ENCODE results near the gene MEGF10. TPM values are rescaled to one million over a fixed set of nuclear protein-coding genes. Genes with fewer than 3 reads are reported as not detected.

Gene MEGF10
- total RNA-seq, 2 experiments from 2014 or later = not detected

DNA sequence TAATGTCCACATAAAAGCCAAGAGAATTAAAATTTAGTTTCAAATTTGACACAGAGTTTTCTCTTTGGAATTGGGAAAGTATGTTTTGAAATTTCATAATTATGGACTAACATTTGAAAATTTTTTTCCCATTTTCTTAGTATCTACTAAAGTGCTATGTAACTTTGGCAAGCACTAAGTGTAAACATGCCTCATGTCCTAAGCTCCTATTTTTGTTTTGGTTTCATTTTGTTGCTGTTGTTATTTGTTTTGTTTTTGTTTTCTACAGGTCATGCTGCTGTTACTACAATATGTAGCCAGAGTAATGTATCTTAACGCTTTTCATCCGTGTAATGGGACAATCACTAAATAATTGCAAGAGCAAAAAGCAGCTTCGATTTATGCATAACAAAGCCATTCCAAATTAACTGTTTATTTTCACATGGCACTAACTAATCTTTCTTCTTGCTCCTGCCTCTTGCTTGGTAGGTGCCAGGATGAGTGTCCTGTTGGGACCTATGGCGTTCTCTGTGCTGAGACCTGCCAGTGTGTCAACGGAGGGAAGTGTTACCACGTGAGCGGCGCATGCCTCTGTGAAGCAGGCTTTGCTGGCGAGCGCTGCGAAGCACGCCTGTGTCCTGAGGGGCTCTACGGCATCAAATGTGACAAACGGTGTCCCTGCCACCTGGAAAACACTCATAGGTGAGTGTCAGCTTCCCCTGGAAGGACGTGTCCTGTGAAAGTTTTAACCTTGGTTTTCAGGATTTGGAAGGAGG, 119.5 kb downstream of the MEGF10 start:
- H3K36me3 Mint-ChIP-seq (ENCODE audit: low read depth) = no peaks in the 10 kb centered on the region
- no peak for DNase-seq
- ChIA-PET POLR2A (no interaction called here), CTCF (interaction anchor here (0.8 to 1.2 kb wide), 3 partner anchors 9 to 34 kb away, joined by 3 read pairs; no protein-coding TSS in a partner anchor)
- H3K27me3 Mint-ChIP-seq (ENCODE audit: low read depth) = peaks cover 10% of the 10 kb centered on the region
- H3K4me3 Mint-ChIP-seq = no peak overlapping the region
- H3K9me3 Mint-ChIP-seq (ENCODE audit: insufficient read depth) = no peaks in the 10 kb centered on the region
- H3K27ac Mint-ChIP-seq = no peak overlapping the region
- ATAC-seq = no peak
- peaks cover 8% of the 10 kb centered on the region for H3K4me1 Mint-ChIP-seq (ENCODE audit: low read depth)

DNA sequence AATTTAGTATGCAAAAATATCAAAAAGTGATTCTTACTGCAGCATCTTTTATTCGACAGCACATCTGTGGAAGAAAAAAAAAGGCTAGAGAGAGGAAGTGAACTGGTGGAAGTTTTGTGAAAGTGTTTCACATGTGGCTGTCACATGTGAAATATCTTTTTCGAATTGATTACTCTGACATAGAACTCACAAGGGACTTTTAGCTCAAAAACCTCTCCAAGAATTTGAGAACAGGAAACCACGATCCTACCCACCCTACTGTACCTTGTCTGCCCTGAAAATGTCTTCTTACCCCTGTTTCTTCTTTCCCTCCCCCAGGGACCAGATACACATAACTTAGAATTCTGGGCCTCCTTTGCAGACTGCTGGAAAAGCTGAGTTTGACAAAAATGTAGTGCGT, 120.4 kb downstream of the MEGF10 start:
- ChIA-PET POLR2A (no interaction called here), CTCF (interaction anchor here (1.1 kb wide), 1 partner anchor 12 kb away, joined by 3 read pairs; no protein-coding TSS in a partner anchor)
- H3K27ac Mint-ChIP-seq = no peak overlapping the region

DNA sequence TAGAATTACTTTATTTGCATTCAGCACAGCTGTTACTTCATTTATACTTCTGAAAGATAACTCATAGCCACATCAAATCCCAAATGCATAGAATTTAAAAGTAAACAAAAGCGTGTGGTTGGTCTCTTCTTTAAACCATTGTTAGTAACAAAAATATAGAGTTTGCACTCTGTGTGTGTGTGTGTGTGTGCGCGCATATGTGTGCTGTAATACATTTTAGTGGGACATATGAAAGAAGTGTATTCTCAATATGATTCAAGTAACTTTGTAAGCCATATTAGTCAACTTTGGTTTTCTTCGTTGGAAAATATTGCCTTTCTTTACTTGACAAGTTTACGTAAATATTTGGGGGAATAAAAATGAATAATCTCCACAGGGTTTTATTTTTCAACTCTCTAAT, 120.8 kb downstream of the MEGF10 start:
- DNase-seq (no peak), ATAC-seq (no peak)
- no peak overlapping the region for H3K4me3 Mint-ChIP-seq
- H3K27ac Mint-ChIP-seq = no peak overlapping the region
- no peaks in the 10 kb centered on the region for H3K9me3 Mint-ChIP-seq (ENCODE audit: insufficient read depth)
- H3K27me3 Mint-ChIP-seq (ENCODE audit: low read depth) = peaks cover 7% of the 10 kb centered on the region
- peaks cover 8% of the 10 kb centered on the region for H3K4me1 Mint-ChIP-seq (ENCODE audit: low read depth)
- ChIA-PET CTCF (interaction anchor here (1.1 kb wide), 1 partner anchor 12 kb away, joined by 3 read pairs; no protein-coding TSS in a partner anchor), POLR2A (no interaction called here)
- no peaks in the 10 kb centered on the region for H3K36me3 Mint-ChIP-seq (ENCODE audit: low read depth)

More for the DNA sequence above, 120.4 kb downstream of the MEGF10 start:
- no peaks in the 10 kb centered on the region for H3K36me3 Mint-ChIP-seq (ENCODE audit: low read depth)
- H3K9me3 Mint-ChIP-seq (ENCODE audit: insufficient read depth) = no peaks in the 10 kb centered on the region
- peaks cover 8% of the 10 kb centered on the region for H3K4me1 Mint-ChIP-seq (ENCODE audit: low read depth)
- DNase-seq (no peak), ATAC-seq (no peak)
- peaks cover 10% of the 10 kb centered on the region for H3K27me3 Mint-ChIP-seq (ENCODE audit: low read depth)
- H3K4me3 Mint-ChIP-seq = no peak overlapping the region

DNA sequence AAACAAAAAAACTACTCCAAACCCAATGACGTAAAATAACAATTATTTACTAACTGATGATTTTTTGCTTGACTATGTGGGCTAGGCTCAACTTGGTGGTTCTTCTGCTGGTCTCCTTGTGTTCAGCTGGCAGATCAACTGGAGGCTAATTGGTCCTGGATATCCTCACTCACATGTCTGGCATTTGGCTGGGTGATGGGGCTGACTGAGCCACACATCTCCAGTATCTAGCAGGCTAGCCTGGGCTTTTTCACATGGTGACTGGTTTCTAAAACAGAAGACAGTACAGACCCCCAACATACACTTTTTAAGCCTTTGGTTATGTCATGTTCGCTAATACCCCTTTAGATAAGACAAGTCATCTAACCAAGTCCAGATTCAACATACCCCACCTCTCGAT, 122.1 kb downstream of the MEGF10 start:
- Mint-ChIP-seq H3K36me3 (ENCODE audit: low read depth) (no peaks in the 10 kb centered on the region), H3K4me1 (ENCODE audit: low read depth) (peaks cover 8% of the 10 kb centered on the region), H3K9me3 (ENCODE audit: insufficient read depth) (no peaks in the 10 kb centered on the region), H3K4me3 (no peak overlapping the region), H3K27ac (no peak overlapping the region), H3K27me3 (ENCODE audit: low read depth) (peaks cover 9% of the 10 kb centered on the region)
- ATAC-seq (no peak), DNase-seq (no peak)
- POLR2A ChIA-PET = no interaction called here
- CTCF ChIA-PET = no interaction called here

DNA sequence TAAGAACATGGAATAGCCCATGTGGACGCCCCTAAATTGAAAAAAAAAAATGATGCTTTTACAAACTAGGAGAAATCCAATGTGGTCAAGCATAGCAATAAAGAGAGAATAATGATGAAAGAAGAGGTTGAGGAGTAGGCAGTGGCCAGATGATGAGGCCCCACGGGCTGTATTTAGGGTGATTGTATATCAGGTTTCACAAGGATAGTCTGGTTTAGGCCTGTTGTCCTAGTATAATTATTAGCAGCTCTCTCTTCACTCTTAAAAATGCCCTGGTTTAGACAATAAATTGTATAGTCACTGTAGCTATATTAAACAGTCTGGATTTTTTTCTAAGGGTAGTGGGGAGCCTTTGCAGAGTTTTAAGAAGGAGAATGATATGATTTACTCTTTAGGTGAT, 124.4 kb downstream of the MEGF10 start:
- H3K9me3 Mint-ChIP-seq (ENCODE audit: insufficient read depth) = no peaks in the 10 kb centered on the region
- CTCF ChIA-PET = no interaction called here
- peaks cover 7% of the 10 kb centered on the region for H3K4me1 Mint-ChIP-seq (ENCODE audit: low read depth)
- no peak for DNase-seq
- POLR2A ChIA-PET = no interaction called here
- no peak overlapping the region for H3K27ac Mint-ChIP-seq
- H3K36me3 Mint-ChIP-seq (ENCODE audit: low read depth) = no peaks in the 10 kb centered on the region
- H3K27me3 Mint-ChIP-seq (ENCODE audit: low read depth) = peaks cover 5% of the 10 kb centered on the region
- no peak overlapping the region for H3K4me3 Mint-ChIP-seq
- no peak for ATAC-seq

DNA sequence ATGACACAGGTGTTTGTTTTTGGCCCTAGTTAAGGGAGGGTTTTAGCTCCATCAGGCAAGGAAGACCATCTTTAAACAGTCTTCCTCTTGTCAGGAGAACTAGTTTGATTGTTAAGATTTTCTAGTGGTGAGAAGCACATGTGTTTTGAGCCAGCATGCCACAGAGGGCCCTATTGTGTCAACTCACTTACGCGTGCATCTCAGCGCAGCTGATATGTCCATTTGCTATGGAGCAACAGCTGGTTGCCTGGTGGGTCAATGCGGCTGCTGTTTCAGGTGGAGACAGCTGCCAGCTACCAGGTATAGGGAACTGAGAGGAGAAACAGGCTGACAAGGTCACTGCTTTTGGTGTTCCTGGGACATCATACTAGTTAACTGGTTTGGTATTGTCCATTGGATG, 126.3 kb downstream of the MEGF10 start:
- no peak overlapping the region for H3K27ac Mint-ChIP-seq
- no peaks in the 10 kb centered on the region for H3K36me3 Mint-ChIP-seq (ENCODE audit: low read depth)
- H3K4me3 Mint-ChIP-seq = no peak overlapping the region
- no peaks in the 10 kb centered on the region for H3K9me3 Mint-ChIP-seq (ENCODE audit: insufficient read depth)
- CTCF ChIA-PET = no interaction called here
- POLR2A ChIA-PET = no interaction called here
- no peaks in the 10 kb centered on the region for H3K4me1 Mint-ChIP-seq (ENCODE audit: low read depth)
- ATAC-seq (no peak), DNase-seq (no peak)
- peaks cover 2% of the 10 kb centered on the region for H3K27me3 Mint-ChIP-seq (ENCODE audit: low read depth)

DNA sequence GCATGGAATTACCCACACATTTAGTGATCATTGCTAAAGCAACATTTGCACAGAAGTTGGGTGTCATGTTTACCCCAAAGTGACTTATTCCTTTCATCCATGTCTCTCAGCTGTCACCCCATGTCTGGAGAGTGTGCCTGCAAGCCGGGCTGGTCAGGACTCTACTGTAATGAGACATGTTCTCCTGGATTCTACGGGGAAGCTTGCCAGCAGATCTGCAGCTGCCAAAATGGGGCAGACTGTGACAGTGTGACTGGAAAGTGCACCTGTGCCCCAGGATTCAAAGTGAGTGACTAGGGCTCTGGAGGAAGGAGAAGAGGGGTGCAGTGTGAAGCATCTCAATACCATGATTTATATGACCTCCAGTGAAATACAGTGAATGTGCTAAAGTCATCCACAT, 126.9 kb downstream of the MEGF10 start:
- CTCF ChIA-PET = no interaction called here
- Mint-ChIP-seq H3K36me3 (ENCODE audit: low read depth) (no peaks in the 10 kb centered on the region), H3K9me3 (ENCODE audit: insufficient read depth) (no peaks in the 10 kb centered on the region), H3K27ac (no peak overlapping the region), H3K4me1 (ENCODE audit: low read depth) (no peaks in the 10 kb centered on the region), H3K4me3 (no peak overlapping the region), H3K27me3 (ENCODE audit: low read depth) (peaks cover 2% of the 10 kb centered on the region)
- ATAC-seq = no peak
- POLR2A ChIA-PET = no interaction called here
- no peak for DNase-seq

DNA sequence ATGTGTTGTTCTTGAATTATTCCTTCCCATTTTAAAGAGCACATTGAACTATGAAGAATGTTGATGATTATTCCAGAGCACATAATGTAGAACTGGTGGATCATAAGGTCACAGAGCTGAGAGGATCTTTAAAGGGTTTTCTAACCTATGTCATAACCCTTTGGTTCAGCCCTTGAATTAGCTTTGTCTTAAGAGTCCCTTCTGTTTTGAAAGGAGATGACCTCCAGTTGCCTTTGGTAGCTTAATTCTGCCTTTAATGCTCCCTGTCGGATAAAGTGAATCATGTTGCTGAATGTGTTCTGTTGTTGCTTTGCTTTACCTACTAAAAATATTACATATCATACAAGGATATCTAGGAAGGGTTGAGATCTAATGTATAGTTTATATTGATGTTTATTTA, 127.8 kb downstream of the MEGF10 start:
- DNase-seq (no peak), ATAC-seq (no peak)
- Mint-ChIP-seq H3K4me3 (no peak overlapping the region), H3K4me1 (ENCODE audit: low read depth) (no peaks in the 10 kb centered on the region), H3K36me3 (ENCODE audit: low read depth) (no peaks in the 10 kb centered on the region), H3K27me3 (ENCODE audit: low read depth) (peaks cover 2% of the 10 kb centered on the region), H3K27ac (no peak overlapping the region), H3K9me3 (ENCODE audit: insufficient read depth) (no peaks in the 10 kb centered on the region)
- ChIA-PET CTCF (interaction anchor here (1.0 to 1.1 kb wide), 2 partner anchors 9 to 75 kb away, joined by 3 read pairs; no protein-coding TSS in a partner anchor), POLR2A (no interaction called here)

DNA sequence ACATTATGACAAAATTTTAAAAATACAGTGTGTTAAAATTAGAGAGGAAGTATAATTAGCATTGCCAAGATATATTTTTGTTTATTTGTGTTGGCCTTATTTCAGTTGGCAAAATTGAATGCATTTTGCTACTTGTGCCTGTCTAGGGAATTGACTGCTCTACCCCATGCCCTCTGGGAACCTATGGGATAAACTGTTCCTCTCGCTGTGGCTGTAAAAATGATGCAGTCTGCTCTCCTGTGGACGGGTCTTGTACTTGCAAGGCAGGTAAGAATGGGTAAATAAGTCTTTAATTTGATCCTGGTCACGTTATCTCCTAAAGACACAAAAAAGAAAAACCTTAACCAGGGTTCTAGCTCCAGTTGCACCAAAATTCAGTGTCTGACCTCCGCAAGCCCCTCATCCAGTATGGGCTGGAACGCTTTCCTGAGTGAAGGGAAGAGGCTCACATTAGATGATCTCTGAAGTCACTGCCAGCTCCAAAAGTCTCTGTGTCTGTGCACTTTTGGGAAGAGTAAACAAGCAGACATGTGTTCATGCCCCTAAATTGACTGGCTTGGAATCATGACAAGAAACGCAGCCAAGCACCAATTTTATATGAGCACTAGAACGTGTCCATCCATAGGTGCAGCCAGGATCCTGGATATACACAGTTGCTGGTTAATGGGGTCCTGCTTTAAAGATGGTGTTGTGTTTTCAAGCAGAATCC, 128.5 kb downstream of the MEGF10 start:
- H3K4me1 Mint-ChIP-seq (ENCODE audit: low read depth) = no peaks in the 10 kb centered on the region
- H3K9me3 Mint-ChIP-seq (ENCODE audit: insufficient read depth) = no peaks in the 10 kb centered on the region
- ATAC-seq = no peak
- peaks cover 2% of the 10 kb centered on the region for H3K27me3 Mint-ChIP-seq (ENCODE audit: low read depth)
- ChIA-PET POLR2A (no interaction called here), CTCF (interaction anchor here (1.0 to 1.1 kb wide), 2 partner anchors 9 to 74 kb away, joined by 3 read pairs; no protein-coding TSS in a partner anchor)
- H3K4me3 Mint-ChIP-seq = no peak overlapping the region
- H3K36me3 Mint-ChIP-seq (ENCODE audit: low read depth) = no peaks in the 10 kb centered on the region
- H3K27ac Mint-ChIP-seq = no peak overlapping the region
- no peak for DNase-seq

DNA sequence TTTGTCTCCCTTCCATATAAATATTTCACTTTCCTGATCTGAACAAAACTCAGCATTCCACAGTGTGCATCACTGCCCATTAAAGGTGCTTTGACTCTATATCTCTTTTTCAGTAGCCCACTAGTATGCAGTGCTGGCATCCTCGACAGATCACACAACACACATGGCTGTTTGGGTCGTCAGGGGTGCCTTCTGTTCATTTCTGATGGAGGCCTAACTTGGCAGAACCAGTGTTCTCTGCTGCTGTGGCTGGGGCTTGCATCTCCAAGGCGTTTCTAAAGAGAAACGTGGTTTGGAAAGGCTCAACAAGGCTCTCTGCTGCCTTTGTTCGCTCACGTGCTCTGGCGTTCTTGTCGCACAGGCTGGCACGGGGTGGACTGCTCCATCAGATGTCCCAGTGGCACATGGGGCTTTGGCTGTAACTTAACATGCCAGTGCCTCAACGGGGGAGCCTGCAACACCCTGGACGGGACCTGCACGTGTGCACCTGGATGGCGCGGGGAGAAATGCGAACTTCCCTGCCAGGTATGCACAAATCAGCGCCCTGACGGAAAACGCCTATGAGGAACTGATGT, 129.2 kb downstream of the MEGF10 start:
- no peaks in the 10 kb centered on the region for H3K36me3 Mint-ChIP-seq (ENCODE audit: low read depth)

DNA sequence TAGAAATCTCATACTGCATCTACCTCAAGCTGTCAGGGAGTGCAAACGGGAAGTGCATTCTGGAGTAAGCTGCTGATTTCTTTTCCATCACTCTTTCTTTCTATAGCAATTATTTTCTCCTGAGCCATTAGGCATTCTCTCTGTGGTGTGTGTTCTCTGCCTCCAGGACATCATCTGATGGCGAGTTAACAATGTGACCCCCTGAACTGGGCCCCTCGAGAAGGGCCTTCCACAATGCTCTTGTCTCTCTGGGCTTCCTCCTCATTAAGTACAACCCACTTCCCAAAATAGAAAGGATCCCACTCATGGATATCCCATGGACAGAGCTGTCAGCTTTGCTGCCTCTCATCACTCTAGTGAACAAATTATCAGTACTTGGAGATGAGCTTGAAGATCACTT, 130.2 kb downstream of the MEGF10 start:
- Mint-ChIP-seq H3K27me3 (ENCODE audit: low read depth) (peaks cover 2% of the 10 kb centered on the region), H3K9me3 (ENCODE audit: insufficient read depth) (no peaks in the 10 kb centered on the region), H3K36me3 (ENCODE audit: low read depth) (no peaks in the 10 kb centered on the region), H3K4me1 (ENCODE audit: low read depth) (no peaks in the 10 kb centered on the region), H3K4me3 (no peak overlapping the region), H3K27ac (no peak overlapping the region)
- CTCF ChIA-PET = no interaction called here
- no peak for DNase-seq
- ATAC-seq = no peak
- POLR2A ChIA-PET = no interaction called here

More for the DNA sequence above, 129.2 kb downstream of the MEGF10 start:
- ChIA-PET CTCF (interaction anchor here (1.1 kb wide), 1 partner anchor 10 kb away, joined by 3 read pairs; no protein-coding TSS in a partner anchor), POLR2A (no interaction called here)
- H3K4me3 Mint-ChIP-seq = no peak overlapping the region
- H3K27me3 Mint-ChIP-seq (ENCODE audit: low read depth) = peaks cover 2% of the 10 kb centered on the region
- H3K4me1 Mint-ChIP-seq (ENCODE audit: low read depth) = no peaks in the 10 kb centered on the region
- no peak overlapping the region for H3K27ac Mint-ChIP-seq
- DNase-seq = no peak
- no peak for ATAC-seq
- H3K9me3 Mint-ChIP-seq (ENCODE audit: insufficient read depth) = no peaks in the 10 kb centered on the region

DNA sequence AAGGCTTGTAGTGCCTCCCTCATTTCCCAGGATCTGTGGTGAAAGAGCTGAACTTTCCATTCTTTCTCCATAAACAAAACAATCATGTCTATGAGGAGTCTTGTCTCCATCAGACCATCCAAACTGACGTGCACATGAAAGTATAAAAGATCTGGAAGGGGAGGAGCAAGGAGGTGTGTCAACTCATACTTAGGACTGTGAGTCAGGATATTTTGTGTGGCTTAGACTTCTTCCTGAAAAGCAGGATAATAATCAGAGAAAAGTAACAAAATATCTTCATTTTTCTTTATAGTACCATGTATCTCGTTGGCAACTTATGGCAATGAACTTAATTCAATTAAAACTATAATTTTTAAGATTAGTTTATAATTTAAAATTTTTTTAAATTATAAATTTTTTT, 130.9 kb downstream of the MEGF10 start:
- Mint-ChIP-seq H3K27me3 (ENCODE audit: low read depth) (peaks cover 2% of the 10 kb centered on the region), H3K27ac (no peak overlapping the region), H3K9me3 (ENCODE audit: insufficient read depth) (no peaks in the 10 kb centered on the region), H3K4me1 (ENCODE audit: low read depth) (no peaks in the 10 kb centered on the region), H3K36me3 (ENCODE audit: low read depth) (no peaks in the 10 kb centered on the region), H3K4me3 (no peak overlapping the region)
- ATAC-seq = no peak
- no peak for DNase-seq
- ChIA-PET POLR2A (no interaction called here), CTCF (no interaction called here)
